Stimulated activated CD4-positive, alpha-beta T cell treated with anti-CD3 and anti-CD28 coated beads, Interleukin-12 subunit alpha, Interleukin-12 subunit beta, amount 100 ng/mL, for 48 hours (primary cell): ENCODE results near the gene ATP1A3.

Experiments
- DNase-seq, 3 donors: peaks; one replicate each; pipeline ENCODE4 v3.0.0-alpha.2; 2020; ENCODE audit warnings: low read depth in 2 of 3, low spot score in 1 of 3

The ATP1A3 gene

GRCh38 chr19:41930322-41930722, 63.7 kb downstream of the ATP1A3 start:
- DNase-seq: no peak

GRCh38 chr19:41929536-41930071, 64.4 kb downstream of the ATP1A3 start:
- no peak for DNase-seq

GRCh38 chr19:41928754-41929535, 65.1 kb downstream of the ATP1A3 start:
- no peak for DNase-seq

GRCh38 chr19:41928221-41928683, 65.8 kb downstream of the ATP1A3 start, which contains the start of gene ERFL:
ERFL (minus strand) TSS chr19:41928449; CDS start chr19:41912919, 15,530 bp downstream.
- DNase-seq: no peak

GRCh38 chr19:41927497-41928192, 66.4 kb downstream of the ATP1A3 start:
- DNase-seq: no peak

- no peak for DNase-seq
Observed at GRCh38 chr19:41926763-41927496, 67.1 kb downstream of the ATP1A3 start.

GRCh38 chr19:41926028-41926762, 67.8 kb downstream of the ATP1A3 start:
- no peak for DNase-seq

- DNase-seq: no peak
Observed at GRCh38 chr19:41925208-41926003, 68.6 kb downstream of the ATP1A3 start.

GRCh38 chr19:41924151-41925145, 69.6 kb downstream of the ATP1A3 start:
- no peak for DNase-seq

GRCh38 chr19:41923045-41923788, 70.8 kb downstream of the ATP1A3 start:
- DNase-seq: no peak

- DNase-seq: no peak
Observed at GRCh38 chr19:41922585-41922984, 71.4 kb downstream of the ATP1A3 start.

GRCh38 chr19:41921577-41922576, 72.2 kb downstream of the ATP1A3 start:
- DNase-seq: no peak

- DNase-seq: no peak
Observed at GRCh38 chr19:41920882-41921576, 73.0 kb downstream of the ATP1A3 start.

- no peak for DNase-seq
Observed at GRCh38 chr19:41919948-41920712, 73.9 kb downstream of the ATP1A3 start.

- DNase-seq: no peak
Observed at GRCh38 chr19:41918653-41919244, 75.3 kb downstream of the ATP1A3 start.
